Adrenal gland (tissue), 5 donors: ENCODE data around the gene MAD1L1.

Source experiments
- CTCF ChIP-seq, 6 experiments: fragments of 450-650 bp in 4 of 6; fragments of 200-600 bp in 2 of 6; sonication (generic) in 1 of 6; IDR thresholded peaks; 1 replicate in 5 of 6; 2 replicates in 1 of 6; pipeline versions ENCODE4 v1.5.1 to v1.8.0; 2016 to 2021; ENCODE audit warnings: antibody characterized with exemption in 6 of 6, mild to moderate bottlenecking in 2 of 6, moderate library complexity in 1 of 6
- POLR2A ChIP-seq, 2 donors: fragments of 450-650 bp; IDR thresholded peaks; one replicate each; pipeline ENCODE4 v1.6.1; 2017; ENCODE audit warnings: antibody characterized with exemption in 2 of 2, mild to moderate bottlenecking in 2 of 2, moderate library complexity in 1 of 2
- donor health status: DM: no; HTN: no; CAD: no.

- no peak for TF ChIP-seq CTCF (IDR thresholded peaks at IDR 0.05)
- no peak for TF ChIP-seq POLR2A (IDR thresholded peaks at IDR 0.05)
Measured at GRCh38 chr7:2114052-2114451, 118.7 kb downstream of the MAD1L1 start.
